Uterus (tissue), 2 donors: Measurements from ENCODE around the gene ZFYVE21.

Source experiments
- CTCF ChIP-seq, 4 experiments: fragments of 200-600 bp in 2 of 4; fragments of 450-650 bp in 2 of 4; sonication (generic) in 2 of 4; IDR thresholded peaks; one replicate each; pipeline ENCODE4 v1.5.1; 2016 to 2019; ENCODE audit warnings: antibody characterized with exemption in 4 of 4, mild to moderate bottlenecking in 2 of 4, moderate library complexity in 1 of 4
- POLR2A ChIP-seq, 2 donors: fragments of 450-650 bp; IDR thresholded peaks; one replicate each; pipeline ENCODE4 v1.6.1; 2016; ENCODE audit warnings: antibody characterized with exemption in 2 of 2, mild to moderate bottlenecking in 1 of 2, moderate library complexity in 1 of 2

DNA sequence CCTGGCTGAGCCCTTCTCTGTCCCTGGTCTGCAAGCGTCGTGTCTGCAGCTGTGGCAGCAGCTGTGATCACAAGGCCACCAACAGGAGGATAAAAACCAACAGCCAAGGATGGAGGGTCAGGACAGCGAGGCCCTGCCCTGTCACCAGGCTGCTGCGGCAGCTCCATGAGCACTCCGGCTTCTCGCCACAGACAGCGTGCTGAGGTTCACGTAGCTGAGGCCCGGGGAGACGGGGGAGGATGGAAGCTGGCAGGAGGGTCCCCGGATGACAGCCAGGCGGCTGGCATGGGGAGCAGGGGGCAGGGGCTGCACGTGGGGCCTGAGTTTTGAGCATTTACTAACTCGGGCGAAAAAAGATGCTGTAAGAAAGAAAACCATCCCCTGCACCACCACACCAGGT lies 5.8 kb upstream of the ZFYVE21 start:
- no peak for TF ChIP-seq CTCF (IDR thresholded peaks at IDR 0.05)
- TF ChIP-seq POLR2A (IDR thresholded peaks at IDR 0.05): no peak
